SK-N-SH (cell line): ENCODE measurements around the gene PRKG1.

Experiments
- CHD2 ChIP-seq: fragments of 150-350 bp; IDR thresholded peaks from 2 replicates; pipeline ENCODE4 v1.6.1; 2018; ENCODE audit warnings: low read length; ENCODE audit not compliant: partially characterized antibody
- CTCF ChIP-seq: fragments of 200-600 bp; sonication (generic); IDR thresholded peaks from 2 replicates; pipeline ENCODE4 v1.6.1; 2017; ENCODE audit warnings: antibody characterized with exemption, mild to moderate bottlenecking, moderate library complexity
- EP300 ChIP-seq, 2 experiments: IDR thresholded peaks; 2 replicates each; pipeline versions ENCODE4 v1.4.0 to v1.6.1; 2012; ENCODE audit warnings: borderline replicate concordance in 1 of 2, low read depth in 1 of 2, low read length in 1 of 2
- EZH2phosphoT487 ChIP-seq: fragments of 200-600 bp; sonication (generic); IDR thresholded peaks from 2 replicates; pipeline ENCODE4 v1.6.1; 2017; ENCODE audit warnings: low read depth, mixed run types, mild to moderate bottlenecking, antibody characterized with exemption, moderate library complexity, borderline replicate concordance
- FOXJ3 ChIP-seq: sonication (generic); formaldehyde crosslinking; IDR thresholded peaks from 2 replicates; pipeline ENCODE4 v1.5.1; 2020; ENCODE audit warnings: mild to moderate bottlenecking, missing genetic modification reagents
- GABPA ChIP-seq: IDR thresholded peaks from 2 replicates; pipeline ENCODE4 v1.4.0; 2012; ENCODE audit warnings: low read depth, mild to moderate bottlenecking
- GATA2 ChIP-seq: sonication (generic); formaldehyde crosslinking; IDR thresholded peaks from 2 replicates; pipeline ENCODE4 v1.5.0; 2020; ENCODE audit warnings: mild to moderate bottlenecking, missing genetic modification reagents
- JUND ChIP-seq: IDR thresholded peaks from 2 replicates; pipeline ENCODE4 v1.4.0; 2012
- RFX5 ChIP-seq: IDR thresholded peaks from 2 replicates; pipeline ENCODE4 v1.6.1; 2012; ENCODE audit warnings: mild to moderate bottlenecking, improper control_type of control experiment, low read length
- SMC3 ChIP-seq: IDR thresholded peaks from 2 replicates; pipeline ENCODE4 v1.6.1; 2012; ENCODE audit warnings: low read depth, low read length, improper control_type of control experiment
- TCF12 ChIP-seq: IDR thresholded peaks from 2 replicates; pipeline ENCODE4 v1.4.0; 2012

GRCh38 chr10:51129946-51130544 lies 55.8 kb downstream of the PRKG1 start:
- TF ChIP-seq SMC3, result no peak
- no peak for TF ChIP-seq FOXJ3
- TF ChIP-seq CHD2, result no peak
- TF ChIP-seq GABPA, result no peak
- no peak for TF ChIP-seq EP300 (IDR thresholded peaks at IDR 0.05; ENCODE audit: borderline replicate concordance in 1 of 2, low read depth in 1 of 2, low read length in 1 of 2)
- no peak for TF ChIP-seq CTCF
- TF ChIP-seq TCF12, result no peak
- no peak for TF ChIP-seq GATA2 (CRISPR knock-in tag)
- TF ChIP-seq JUND, result no peak
- no peak for TF ChIP-seq EZH2phosphoT487
- TF ChIP-seq RFX5, result no peak
